GM12878 (cell line): Measurements from ENCODE around the gene STK4. TPM values are rescaled to one million over a fixed set of nuclear protein-coding genes. Genes with fewer than 3 reads are reported as not detected.

Experiments
- ATAC-seq: fragments of 200-7000 bp; cut with Tn5 transposase; 3 replicates; pipeline ENCODE4 v1.9.1; 2020; ENCODE audit warnings: mild to moderate bottlenecking, moderate library complexity
- BruUV-seq: library from RNA; stranded (reverse); fragments of 400-500 nt; replicated peaks from 2 replicates; lab custom pipeline; 2021; lab: Mats Ljungman, UMichigan
- CTCF ChIA-PET: fragments of 300-600 bp; sonication (Branson Sonifier 250); formaldehyde crosslinking; extraction: SDS; loops from one replicate; lab custom pipeline; 2021; ENCODE audit warnings: inconsistent platforms; lab: Yijun Ruan, JAX
- POLR2A ChIA-PET: fragments of 350-600 bp; formaldehyde crosslinking; extraction: SDS; loops from one replicate; lab custom pipeline; 2021; ENCODE audit warnings: inconsistent platforms; lab: Charles Lee
- RAD21 ChIA-PET: fragments of 300-600 bp; sonication (Branson Sonifier 250); formaldehyde crosslinking; loops from one replicate; lab custom pipeline; 2023; ENCODE audit warnings: antibody characterized with exemption; ENCODE audit not compliant: unreplicated experiment; lab: Charles Lee
- SMC1A ChIA-PET: fragments of 300-600 bp; sonication (Branson Sonifier 250); formaldehyde crosslinking; loops from one replicate; lab custom pipeline; 2023; ENCODE audit not compliant: unreplicated experiment, uncharacterized antibody; lab: Charles Lee
- DNase-seq: peaks from one replicate; pipeline ENCODE4 v3.0.0-alpha.2; 2011; ENCODE audit warnings: low read depth, low spot score
- FAIRE-seq: peaks from 3 replicates; lab custom pipeline; 2011; peaks lifted over from hg19 to GRCh38; lab: Jason Lieb, UNC
- H2AFZ ChIP-seq: 2 replicates; pipeline ENCODE4 v1.6.0; 2011; ENCODE audit warnings: low read depth, low read length, control low read depth; ENCODE audit not compliant: control insufficient read depth
- H3K27ac ChIP-seq: 2 replicates; pipeline ENCODE4 v1.5.1; 2011; ENCODE audit warnings: control low read depth; ENCODE audit not compliant: control insufficient read depth, insufficient read depth
- H3K27me3 ChIP-seq, 2 experiments: replicated peaks in 1 of 2; 2 replicates each; pipeline versions ENCODE4 v1.6.0 to v1.6.1; 2011; ENCODE audit warnings: low read length in 1 of 2; ENCODE audit not compliant: control insufficient read depth in 2 of 2, insufficient read depth in 2 of 2
- H3K36me3 ChIP-seq, 2 experiments: 2 replicates each; pipeline ENCODE4 v1.5.1; 2011; ENCODE audit warnings: low read length in 1 of 2; ENCODE audit not compliant: control insufficient read depth in 2 of 2, insufficient read depth in 2 of 2
- H3K4me1 ChIP-seq: 2 replicates; pipeline ENCODE4 v1.6.1; 2011; ENCODE audit warnings: mild to moderate bottlenecking, low read length, moderate library complexity, mixed read lengths; ENCODE audit not compliant: control insufficient read depth, insufficient read depth
- H3K4me2 ChIP-seq: 2 replicates; pipeline ENCODE4 v1.6.0; 2011; ENCODE audit warnings: control low read depth; ENCODE audit not compliant: control insufficient read depth, insufficient read depth
- H3K4me3 ChIP-seq: fragments of 200-600 bp; sonication (generic); 2 replicates; pipeline ENCODE4 v1.5.1; 2016
- H3K79me2 ChIP-seq: 2 replicates; pipeline ENCODE4 v1.6.0; 2011; ENCODE audit warnings: low read length; ENCODE audit not compliant: control insufficient read depth, insufficient read depth
- H3K9ac ChIP-seq: 2 replicates; pipeline ENCODE4 v1.8.0; 2011; ENCODE audit warnings: low read length, control low read depth, mixed read lengths; ENCODE audit not compliant: control insufficient read depth, insufficient read depth
- H3K9me3 ChIP-seq: replicated peaks from 3 replicates; pipeline ENCODE4 v1.5.1; 2011; ENCODE audit warnings: mild to moderate bottlenecking, low read length; ENCODE audit not compliant: control insufficient read depth, insufficient read depth
- H4K20me1 ChIP-seq: 2 replicates; pipeline ENCODE4 v1.6.0; 2011; ENCODE audit not compliant: control insufficient read depth, insufficient read depth
- ATF3 ChIP-seq: IDR thresholded peaks from 2 replicates; pipeline ENCODE4 v1.6.1; 2011; ENCODE audit warnings: low read depth, mild to moderate bottlenecking, low read length, moderate library complexity, borderline replicate concordance; ENCODE audit errors: extremely low read depth
- BACH1 ChIP-seq: fragments of 450-650 bp; IDR thresholded peaks from 2 replicates; pipeline ENCODE4 v1.6.1; 2017; ENCODE audit warnings: mild to moderate bottlenecking, borderline replicate concordance
- BCL3 ChIP-seq: IDR thresholded peaks from 2 replicates; pipeline ENCODE4 v1.6.1; 2011; ENCODE audit warnings: borderline replicate concordance, low read depth, mild to moderate bottlenecking, moderate library complexity, low read length; ENCODE audit not compliant: insufficient read depth, poor library complexity, severe bottlenecking
- CREB1 ChIP-seq: IDR thresholded peaks from 2 replicates; pipeline ENCODE4 v1.6.1; 2012; ENCODE audit warnings: low read depth, mild to moderate bottlenecking, inconsistent platforms
- EED ChIP-seq: sonication (generic); IDR thresholded peaks from 2 replicates; pipeline ENCODE4 v1.6.1; 2016; ENCODE audit warnings: antibody characterized with exemption, low read depth
- ETV6 ChIP-seq, 2 experiments: fragments of 450-650 bp in 1 of 2; IDR thresholded peaks in 1 of 2; conservative IDR thresholded peaks in 1 of 2; 2 replicates each; pipeline ENCODE4 v1.6.1; 2014; ENCODE audit warnings: antibody characterized with exemption in 1 of 2, borderline replicate concordance in 1 of 2, low read depth in 1 of 2, mild to moderate bottlenecking in 1 of 2, moderate library complexity in 1 of 2
- FOXM1 ChIP-seq: IDR thresholded peaks from 2 replicates; pipeline ENCODE4 v1.6.1; 2012; ENCODE audit warnings: low read depth, mild to moderate bottlenecking, inconsistent platforms, low read length, moderate library complexity
- GATAD2B ChIP-seq: fragments of 450-650 bp; conservative IDR thresholded peaks from 2 replicates; pipeline ENCODE4 v1.6.1; 2017; ENCODE audit warnings: low read depth, mild to moderate bottlenecking, moderate library complexity
- IKZF2 ChIP-seq, 2 experiments: fragments of 450-650 bp; IDR thresholded peaks; 2 replicates each; pipeline ENCODE4 v1.6.1; 2017; ENCODE audit warnings: mild to moderate bottlenecking in 2 of 2, moderate library complexity in 2 of 2
- MTA3 ChIP-seq: IDR thresholded peaks from 2 replicates; pipeline ENCODE4 v1.6.1; 2012; ENCODE audit warnings: low read length, inconsistent platforms, borderline replicate concordance
- NBN ChIP-seq: fragments of 450-650 bp; IDR thresholded peaks from 2 replicates; pipeline ENCODE4 v1.6.1; 2016
- POLR2A ChIP-seq: IDR thresholded peaks from 2 replicates; pipeline ENCODE4 v1.6.1; 2011; ENCODE audit warnings: low read depth, mild to moderate bottlenecking, low read length
- POLR2AphosphoS2 ChIP-seq: IDR thresholded peaks from 2 replicates; pipeline ENCODE4 v1.6.1; 2011; ENCODE audit warnings: low read depth, mild to moderate bottlenecking, low read length, improper control_type of control experiment, moderate library complexity
- SIN3A ChIP-seq: IDR thresholded peaks from 2 replicates; pipeline ENCODE4 v1.6.1; 2012; ENCODE audit warnings: low read depth, low read length, improper control_type of control experiment
- YY1 ChIP-seq: IDR thresholded peaks from 2 replicates; pipeline ENCODE4 v1.6.1; 2011; ENCODE audit warnings: low read depth, mild to moderate bottlenecking, low read length
- WGBS: methylation state at CpG from one replicate; pipeline ENCODE4 v1.1.6; 2016; ENCODE audit warnings: low lambda C conversion rate; ENCODE audit not compliant: insufficient replicate concordance, insufficient coverage; ENCODE audit errors: missing lambda C conversion rate; 5-methylcytosine and 5-hydroxymethylcytosine counted together
- in situ Hi-C: fragments of 300-500 bp; cut with MboI; formaldehyde crosslinking; loops from 9 replicates; pipeline ENCODE4 v1.14.3; 2018; ENCODE audit warnings: mixed read lengths
- intact Hi-C: fragments of 100-400 bp; cut with micrococcal nuclease; formaldehyde crosslinking; loops from one replicate; pipeline ENCODE4 v1.14.2; 2022; ENCODE audit not compliant: unreplicated experiment
- polyA plus RNA-seq, 11 experiments: library from polyadenylated mRNA; depleted of rRNA in 4 of 11; unstranded in 6 of 11; stranded (reverse) in 5 of 11; fragments of >200 nt; fragmentation: Nextera tagmentation in 4 of 11; fragmentation: Illumina TruSeq in 1 of 11; extraction: Ambion mirVana in 4 of 11; extraction: Trizol in 1 of 11; gene quantifications; 1 replicate in 1 of 11; 2 replicates in 10 of 11; pipeline versions ENCODE4 v1.2.1 to v1.2.3, GENCODE V29; 2011 to 2016; ENCODE audit warnings: inconsistent platforms in 2 of 11, missing spikeins in 2 of 11, low read depth in 1 of 11
- total RNA-seq, 4 experiments: library from RNA; depleted of rRNA in 3 of 4; stranded (reverse); fragments of >200 nt in 3 of 4; fragmentation: Illumina TruSeq in 1 of 4; extraction: Trizol in 1 of 4; gene quantifications; 2 replicates each; pipeline versions ENCODE4 v1.2.1 to v1.2.3, GENCODE V29; 2013 to 2021
- TF ChIP-seq, protein P1 (sequence below): fragments of 450-650 bp; IDR thresholded peaks from 2 replicates; pipeline ENCODE4 v1.6.1; 2018; ENCODE audit warnings: borderline replicate concordance, mild to moderate bottlenecking; ENCODE audit not compliant: partially characterized antibody

Gene STK4
- total and polyA plus RNA-seq, 10 of the 15 experiments (the other 5 are each of a cell fraction or from before 2014, with no cell fraction given), result 24.0 to 135 (median 89.7) TPM

GRCh38 chr20:44959638-44960102 lies 6.6 kb upstream of the STK4 start (continued):
- TF ChIP-seq, protein P1, sequence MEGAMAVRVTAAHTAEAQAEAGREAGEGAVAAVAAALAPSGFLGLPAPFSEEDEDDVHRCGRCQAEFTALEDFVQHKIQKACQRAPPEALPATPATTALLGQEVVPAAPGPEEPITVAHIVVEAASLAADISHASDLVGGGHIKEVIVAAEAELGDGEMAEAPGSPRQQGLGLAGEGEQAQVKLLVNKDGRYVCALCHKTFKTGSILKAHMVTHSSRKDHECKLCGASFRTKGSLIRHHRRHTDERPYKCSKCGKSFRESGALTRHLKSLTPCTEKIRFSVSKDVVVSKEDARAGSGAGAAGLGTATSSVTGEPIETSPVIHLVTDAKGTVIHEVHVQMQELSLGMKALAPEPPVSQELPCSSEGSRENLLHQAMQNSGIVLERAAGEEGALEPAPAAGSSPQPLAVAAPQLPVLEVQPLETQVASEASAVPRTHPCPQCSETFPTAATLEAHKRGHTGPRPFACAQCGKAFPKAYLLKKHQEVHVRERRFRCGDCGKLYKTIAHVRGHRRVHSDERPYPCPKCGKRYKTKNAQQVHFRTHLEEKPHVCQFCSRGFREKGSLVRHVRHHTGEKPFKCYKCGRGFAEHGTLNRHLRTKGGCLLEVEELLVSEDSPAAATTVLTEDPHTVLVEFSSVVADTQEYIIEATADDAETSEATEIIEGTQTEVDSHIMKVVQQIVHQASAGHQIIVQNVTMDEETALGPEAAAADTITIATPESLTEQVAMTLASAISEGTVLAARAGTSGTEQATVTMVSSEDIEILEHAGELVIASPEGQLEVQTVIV, result peak; percentile 18
- TF ChIP-seq, all 136 proteins: peak for 8

DNA sequence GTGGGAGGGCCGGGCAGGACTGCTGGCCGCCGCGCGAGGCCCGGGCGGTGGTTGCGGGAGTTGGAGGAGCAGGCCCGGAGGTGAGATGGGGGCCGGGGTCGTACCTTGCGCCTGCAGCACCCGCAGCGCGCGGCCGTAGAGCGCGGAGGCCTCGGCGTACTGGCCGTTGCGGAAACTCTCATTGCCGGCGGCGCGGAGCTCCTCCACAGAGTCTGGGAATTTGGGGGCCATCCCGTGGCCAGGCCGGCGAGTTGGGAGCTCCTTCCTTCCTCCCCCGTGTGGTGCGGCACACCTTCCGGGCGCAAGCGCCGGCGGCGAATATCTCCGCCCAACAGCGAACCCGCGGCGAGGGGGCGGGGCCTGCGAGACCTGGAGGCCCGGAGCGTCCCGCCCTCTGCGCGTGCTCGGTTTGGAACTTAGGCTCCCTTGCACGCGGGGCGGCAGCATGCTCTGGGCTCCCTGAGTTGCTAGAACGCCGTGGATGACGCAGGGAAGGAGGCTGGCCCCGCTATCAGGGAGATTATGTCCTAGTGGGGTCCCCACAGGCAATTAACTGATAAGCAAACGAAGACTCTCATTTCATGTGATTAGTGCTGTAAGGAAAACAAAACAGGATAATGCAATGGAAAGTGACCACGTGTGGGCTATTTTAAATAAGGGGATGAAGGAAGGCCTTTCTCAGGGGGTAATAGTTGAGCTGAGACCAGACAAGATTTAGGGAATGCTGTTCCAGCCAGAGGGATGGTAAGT lies 6.0 kb upstream of the STK4 start, which contains the start of gene TOMM34:
TSS of gene TOMM34 (minus strand) at position 295 of the 750 bp plus-strand sequence. CDS start at position 231, 64 bp downstream.
- H3K27ac ChIP-seq, result peak within 1 kb of the TSS; percentile 81
- no TSS peak for BruUV-seq
- H3K9me3 ChIP-seq, result no peaks in the 10 kb centered on the region
- WGBS, result under 1% methylated on average over 50 of the region's 60 CpGs
- peak within 1 kb of the TSS; percentile 90 for H2AFZ ChIP-seq
- H3K4me1 ChIP-seq, result peaks cover 34% of the 10 kb centered on the region
- peaks cover 48% of the 10 kb centered on the region for H3K79me2 ChIP-seq
- H4K20me1 ChIP-seq, result 0 out of 2 replicates have a peak, but pooled peaks cover 3% of the 10 kb centered on the region
- H3K9ac ChIP-seq, result peak within 1 kb of the TSS; percentile 72
- no peak for DNase-seq
- peaks cover 0 to 22% of the 10 kb centered on the region in 2 experiments; a peak in 3 of 4 replicates for H3K36me3 ChIP-seq
- peak; percentile 66 for FAIRE-seq
- H3K4me3 ChIP-seq, result peak within 1 kb of the TSS; percentile 85
- RAD21 ChIA-PET, result interaction anchor here (0.5 to 2.0 kb wide), 12 partner anchors 9 to 163 kb away, joined by 3 to 9 read pairs (median 4); partner anchors contain the start of gene YWHAB
- intact Hi-C loops, result no loop called here
- POLR2A ChIA-PET, result interaction anchor here (0.6 to 2.4 kb wide), 7 partner anchors 11 to 84 kb away, joined by 3 to 10 read pairs (median 6); partner anchors contain the start of gene YWHAB
- CTCF ChIA-PET, result interaction anchor here (1.5 to 4.2 kb wide), 4 partner anchors 11 to 84 kb away, joined by 3 to 21 read pairs (median 8); no protein-coding TSS in a partner anchor
- H3K4me2 ChIP-seq, result peak within 1 kb of the TSS; percentile 94
- SMC1A ChIA-PET, result interaction anchor here (0.7 to 3.4 kb wide), 17 partner anchors 9 to 132 kb away, joined by 3 to 27 read pairs (median 4); partner anchors contain the start of gene PABPC1L
- peak; percentile 94 for ATAC-seq
- in situ Hi-C loops, result no loop called here
- H3K27me3 ChIP-seq, result no peaks in the 10 kb centered on the region
- peak; percentile 89 for TF ChIP-seq POLR2A
- peak; percentile 55; the same call in 1 of the 2 replicates for TF ChIP-seq EED
- TF ChIP-seq BACH1, result peak; percentile 65; the same call in 1 of the 2 replicates
- TF ChIP-seq IKZF2 (IDR thresholded peaks at IDR 0.05), result peak; percentile 28 to 37; a peak in 1 of 4 replicates
- TF ChIP-seq FOXM1, result no peak
- no peak for TF ChIP-seq ETV6 (conservative IDR thresholded peaks at IDR 0.05 in 1 of 2, IDR thresholded peaks at IDR 0.05 in 1 of 2; ENCODE audit: borderline replicate concordance in 1 of 2, low read depth in 1 of 2)
- TF ChIP-seq ATF3, result no peak
- 0 out of 2 replicates have a peak, but pooled peaks have one; percentile 46 for TF ChIP-seq SIN3A
- no peak for TF ChIP-seq NBN
- TF ChIP-seq POLR2AphosphoS2, result peak; percentile 69; the same call in 1 of the 2 replicates
- TF ChIP-seq BCL3, result peak; percentile 16
- TF ChIP-seq CREB1, result peak; percentile 66; the same call in 1 of the 2 replicates
- TF ChIP-seq GATAD2B, result peak; percentile 68
- no peak for TF ChIP-seq MTA3
- TF ChIP-seq YY1, result 0 out of 2 replicates have a peak, but pooled peaks have one; percentile 12
